IMR-90 (cell line): ENCODE data around the gene PRKCE. TPM values are rescaled to one million over a fixed set of nuclear protein-coding genes. Genes with fewer than 3 reads are reported as not detected.
A peak's percentile ranks its signal among the peaks of the same experiment; 100 is the strongest.

Source experiments
- ATAC-seq: fragments of 200-7000 bp; cut with Tn5 transposase; 2 replicates; pipeline ENCODE4 v1.9.1; 2020; ENCODE audit warnings: low read depth, mild to moderate bottlenecking, moderate library complexity
- BruUV-seq: library from RNA; stranded (reverse); fragments of 400-500 nt; replicated peaks from 2 replicates; lab custom pipeline; 2021; lab: Mats Ljungman, UMichigan
- CTCF ChIA-PET: fragments of 300-600 bp; formaldehyde crosslinking; extraction: SDS; loops from one replicate; lab custom pipeline; 2021; ENCODE audit warnings: antibody characterized with exemption; lab: Yijun Ruan, JAX
- POLR2A ChIA-PET: fragments of 300-600 bp; sonication (Branson Sonifier 250); formaldehyde crosslinking; loops from one replicate; lab custom pipeline; 2022; ENCODE audit warnings: antibody characterized with exemption; ENCODE audit not compliant: unreplicated experiment; lab: Charles Lee
- DNase-seq: peaks from one replicate; pipeline ENCODE4 v3.0.0; 2013
- H2AFZ ChIP-seq: replicated peaks from 2 replicates; pipeline ENCODE3; 2013; ENCODE audit warnings: low read length, mild to moderate bottlenecking; ENCODE audit not compliant: poor library complexity
- H2AK5ac ChIP-seq: 2 replicates; pipeline ENCODE4 v1.6.1; 2013; ENCODE audit warnings: low read depth, low read length, inconsistent platforms
- H2AK9ac ChIP-seq: replicated peaks from 2 replicates; pipeline ENCODE3; 2013; ENCODE audit warnings: mild to moderate bottlenecking, low read depth, low read length, moderate library complexity; ENCODE audit not compliant: poor library complexity
- H2BK120ac ChIP-seq: 2 replicates; pipeline ENCODE4 v1.6.1; 2013; ENCODE audit warnings: low read depth, low read length, inconsistent platforms
- H2BK15ac ChIP-seq: 3 replicates; pipeline ENCODE4 v1.6.1; 2013; ENCODE audit warnings: low read depth, low read length, inconsistent platforms
- H2BK20ac ChIP-seq: 2 replicates; pipeline ENCODE4 v1.6.1; 2013; ENCODE audit warnings: low read depth, mild to moderate bottlenecking, inconsistent platforms, low read length, moderate library complexity
- H2BK5ac ChIP-seq: 2 replicates; pipeline ENCODE4 v1.6.1; 2013; ENCODE audit warnings: mild to moderate bottlenecking, low read depth, low read length, inconsistent platforms; ENCODE audit not compliant: poor library complexity, severe bottlenecking
- H3K14ac ChIP-seq: replicated peaks from 2 replicates; pipeline ENCODE4 v1.6.1; 2013; ENCODE audit warnings: low read depth, low read length, inconsistent platforms
- H3K18ac ChIP-seq: 2 replicates; pipeline ENCODE4 v1.6.1; 2013; ENCODE audit warnings: low read depth, low read length, control low read depth
- H3K23ac ChIP-seq: 2 replicates; pipeline ENCODE4 v1.6.1; 2013; ENCODE audit warnings: low read depth, low read length, inconsistent platforms
- H3K27ac ChIP-seq: 2 replicates; pipeline ENCODE4 v1.5.1; 2013; ENCODE audit warnings: mild to moderate bottlenecking, control low read depth, low read length; ENCODE audit not compliant: insufficient read depth
- H3K27me3 ChIP-seq: 2 replicates; pipeline ENCODE4 v1.6.1; 2013; ENCODE audit warnings: low read length; ENCODE audit not compliant: control insufficient read depth, insufficient read depth
- H3K36me3 ChIP-seq: 2 replicates; pipeline ENCODE4 v1.6.1; 2013; ENCODE audit warnings: low read length, mixed read lengths; ENCODE audit not compliant: control insufficient read depth, insufficient read depth
- H3K4ac ChIP-seq: 2 replicates; pipeline ENCODE4 v1.6.1; 2013; ENCODE audit warnings: low read depth, low read length, inconsistent platforms
- H3K4me1 ChIP-seq: 2 replicates; pipeline ENCODE4 v1.6.1; 2013; ENCODE audit warnings: low read length, mixed read lengths; ENCODE audit not compliant: control insufficient read depth, insufficient read depth
- H3K4me2 ChIP-seq: 2 replicates; pipeline ENCODE4 v1.6.1; 2013; ENCODE audit warnings: low read depth, mild to moderate bottlenecking, control low read depth, low read length, moderate library complexity
- H3K4me3 ChIP-seq: 2 replicates; pipeline ENCODE4 v1.5.1; 2013; ENCODE audit warnings: low read depth, mild to moderate bottlenecking, control low read depth, low read length, moderate library complexity; ENCODE audit not compliant: insufficient read depth
- H3K56ac ChIP-seq: 2 replicates; pipeline ENCODE4 v1.6.1; 2013; ENCODE audit warnings: low read length, inconsistent platforms; ENCODE audit not compliant: insufficient read depth; ENCODE audit errors: extremely low read depth
- H3K79me1 ChIP-seq, 2 experiments: 2 replicates each; pipeline ENCODE4 v1.6.1; 2013; ENCODE audit warnings: low read length in 2 of 2, inconsistent platforms in 1 of 2, low read depth in 1 of 2
- H3K9ac ChIP-seq: 2 replicates; pipeline ENCODE4 v1.6.1; 2013; ENCODE audit warnings: low read depth, low read length, control low read depth
- H3K9me1 ChIP-seq: 2 replicates; pipeline ENCODE4 v1.6.1; 2013; ENCODE audit warnings: low read length, inconsistent platforms; ENCODE audit not compliant: insufficient read depth
- H3K9me3 ChIP-seq: 2 replicates; pipeline ENCODE4 v1.6.1; 2013; ENCODE audit warnings: low read length; ENCODE audit not compliant: control insufficient read depth, insufficient read depth
- H4K20me1 ChIP-seq: 2 replicates; pipeline ENCODE4 v1.6.1; 2013; ENCODE audit warnings: low read length, inconsistent platforms; ENCODE audit not compliant: insufficient read depth
- H4K5ac ChIP-seq: 2 replicates; pipeline ENCODE4 v1.6.1; 2013; ENCODE audit warnings: mild to moderate bottlenecking, low read depth, low read length, control low read depth
- H4K8ac ChIP-seq, 2 experiments: 2 replicates each; pipeline ENCODE4 v1.6.1; 2013; ENCODE audit warnings: low read depth in 2 of 2, low read length in 2 of 2, control low read depth in 1 of 2, inconsistent platforms in 1 of 2
- H4K91ac ChIP-seq: 2 replicates; pipeline ENCODE4 v1.6.1; 2013; ENCODE audit warnings: low read depth, low read length, inconsistent platforms; ENCODE audit not compliant: insufficient read depth
- CHD1 ChIP-seq: IDR thresholded peaks from 2 replicates; pipeline ENCODE4 v1.6.1; 2012; ENCODE audit warnings: low read depth, low read length, improper control_type of control experiment
- CTCF ChIP-seq: conservative IDR thresholded peaks from 2 replicates; pipeline ENCODE4 v1.5.1; 2012; ENCODE audit warnings: mild to moderate bottlenecking, low read depth, low read length, improper control_type of control experiment
- MAZ ChIP-seq: IDR thresholded peaks from 2 replicates; pipeline ENCODE4 v1.6.1; 2012; ENCODE audit warnings: low read depth, mild to moderate bottlenecking, low read length, improper control_type of control experiment, moderate library complexity, borderline replicate concordance
- WGBS, 2 experiments: methylation state at CpG; one replicate each; pipeline versions ENCODE4 v1.1.5 to v1.1.7; 2013; ENCODE audit warnings: missing lambda C conversion rate in 2 of 2; ENCODE audit not compliant: insufficient read length in 1 of 2; ENCODE audit errors: extremely low coverage in 2 of 2; 5-methylcytosine and 5-hydroxymethylcytosine counted together
- dilution Hi-C: fragments of 300-500 bp; cut with HindIII; formaldehyde crosslinking; loops from one replicate; pipeline ENCODE4 v1.14.3; 2018; ENCODE audit warnings: low sequenced_read_pairs; ENCODE audit not compliant: unreplicated experiment
- in situ Hi-C: fragments of 300-500 bp; cut with MboI; formaldehyde crosslinking; loops from 3 replicates; pipeline ENCODE4 v1.14.3; 2019; ENCODE audit warnings: low sequenced_read_pairs, inconsistent platforms, mixed read lengths
- intact Hi-C: fragments of 100-400 bp; cut with micrococcal nuclease; formaldehyde crosslinking; loops from 2 replicates; pipeline ENCODE4 v1.10.0; 2022
- polyA plus RNA-seq, 3 experiments: library from polyadenylated mRNA; depleted of rRNA; stranded (reverse); fragments of >200 nt; gene quantifications; 2 replicates each; pipeline ENCODE4 v1.2.3, GENCODE V29; 2012; ENCODE audit warnings: low replicate concordance in 1 of 3
- total RNA-seq: library from RNA; depleted of rRNA; stranded (reverse); fragments of >200 nt; gene quantifications from 2 replicates; pipeline ENCODE4 v1.2.3, GENCODE V29; 2012

Gene PRKCE
- total and polyA plus RNA-seq, 2 of the 4 experiments (the other 2 are of a cell fraction), result 8.1 to 32.4 TPM

DNA sequence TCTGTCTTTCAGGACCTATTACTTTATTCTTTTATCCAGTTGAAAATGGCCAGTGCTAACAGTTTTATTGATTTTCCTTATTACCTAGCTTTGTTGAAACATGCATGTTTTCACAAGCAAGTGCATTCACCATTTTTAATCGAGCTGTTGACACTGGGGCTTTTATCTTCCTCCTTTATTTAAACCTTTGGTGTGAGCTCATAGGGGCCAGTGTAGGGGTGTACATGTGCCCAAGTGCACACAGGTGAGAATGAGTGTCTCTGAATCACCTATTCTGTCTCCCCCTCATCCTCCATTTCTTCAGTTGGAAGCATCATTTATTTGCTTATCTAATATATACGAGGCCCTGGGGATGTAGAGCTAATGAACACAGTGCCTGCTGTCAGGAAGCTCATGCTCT lies 199.1 kb downstream of the PRKCE start:
- Histone ChIP-seq H3K23ac (no peak overlapping the region), H2BK5ac (no peak overlapping the region), H4K20me1 (no peaks in the 10 kb centered on the region), H3K27me3 (no peaks in the 10 kb centered on the region), H3K79me1 (peaks cover 0 to 5% of the 10 kb centered on the region in 2 experiments; a peak in 2 of 4 replicates), H2BK15ac (no peak overlapping the region), H2AFZ (no peak overlapping the region), H2BK120ac (no peak overlapping the region), H3K14ac (no peak overlapping the region), H3K4ac (no peak overlapping the region; the same call in 1 of the 2 replicates), H4K8ac (no peak overlapping the region), H3K9ac (no peak overlapping the region), H4K5ac (no peak overlapping the region), H3K9me1 (0 out of 2 replicates have a peak, but pooled peaks cover 6% of the 10 kb centered on the region), H3K36me3 (no peaks in the 10 kb centered on the region), H3K4me2 (no peak overlapping the region), H3K56ac (no peak overlapping the region), H3K4me3 (no peak overlapping the region), H2AK5ac (peak overlapping the region; percentile 43; the same call in 1 of the 2 replicates), H2BK20ac (no peak overlapping the region), H3K4me1 (peaks cover 8% of the 10 kb centered on the region), H3K27ac (no peak overlapping the region), H3K18ac (no peak overlapping the region), H4K91ac (no peak overlapping the region), H2AK9ac (no peak overlapping the region), H3K9me3 (no peaks in the 10 kb centered on the region)
- dilution Hi-C loops, result no loop called here
- TF ChIP-seq CHD1 (no peak), CTCF (no peak), MAZ (no peak)
- BruUV-seq, result no TSS peak
- CTCF ChIA-PET, result interaction anchor here (0.6 kb wide), 1 partner anchor 120 kb away, joined by 3 read pairs; no protein-coding TSS in a partner anchor
- no peak for ATAC-seq
- DNase-seq, result no peak
- in situ Hi-C loops, result no loop called here
- intact Hi-C loops, result no loop called here
- no CpG with 5 or more reads among the region's 2 CpGs for WGBS, 2 experiments
- POLR2A ChIA-PET, result no interaction called here
